Keratinocyte (primary cell): ENCODE measurements around the gene CTNNA3. TPM values are rescaled to one million over a fixed set of nuclear protein-coding genes. Genes with fewer than 3 reads are reported as not detected.

ENCODE experiments used
- DNase-seq: peaks from one replicate; pipeline ENCODE4 v3.0.0-alpha.2; 2011; ENCODE audit warnings: low read depth, missing footprints, low spot score
- FAIRE-seq: peaks from 2 replicates; lab custom pipeline; 2011; peaks lifted over from hg19 to GRCh38; lab: Jason Lieb, UNC
- H2AFZ ChIP-seq: 2 replicates; pipeline ENCODE4 v1.6.0; 2012; ENCODE audit warnings: low read length, control low read depth, inconsistent platforms; ENCODE audit not compliant: control insufficient read depth
- H3K27ac ChIP-seq: 2 replicates; pipeline ENCODE4 v1.5.1; 2011; ENCODE audit warnings: low read length; ENCODE audit not compliant: control insufficient read depth, insufficient read depth
- H3K27me3 ChIP-seq: 3 replicates; pipeline ENCODE4 v1.6.0; 2011; ENCODE audit warnings: low read length; ENCODE audit not compliant: control insufficient read depth, insufficient read depth; ENCODE audit errors: extremely low read depth
- H3K36me3 ChIP-seq, 2 experiments: 2 replicates in 1 of 2; 3 replicates in 1 of 2; pipeline ENCODE4 v1.5.1; 2011; ENCODE audit warnings: low read length in 2 of 2, mild to moderate bottlenecking in 1 of 2; ENCODE audit not compliant: control insufficient read depth in 2 of 2, insufficient read depth in 2 of 2; ENCODE audit errors: extremely low read depth in 1 of 2
- H3K4me1 ChIP-seq: 3 replicates; pipeline ENCODE4 v1.5.1; 2011; ENCODE audit warnings: low read length; ENCODE audit not compliant: control insufficient read depth, insufficient read depth; ENCODE audit errors: extremely low read depth
- H3K4me2 ChIP-seq: 3 replicates; pipeline ENCODE4 v1.6.0; 2011; ENCODE audit warnings: low read depth, low read length; ENCODE audit not compliant: control insufficient read depth, insufficient read depth; ENCODE audit errors: extremely low read depth
- H3K4me3 ChIP-seq, 3 experiments: fragments of 200-600 bp in 1 of 3; sonication (generic) in 1 of 3; 2 replicates in 2 of 3; 3 replicates in 1 of 3; pipeline ENCODE4 v1.5.1; 2011 to 2016; ENCODE audit warnings: low read length in 3 of 3, mild to moderate bottlenecking in 3 of 3, control low read depth in 2 of 3, inconsistent platforms in 1 of 3, low read depth in 1 of 3, mixed read lengths in 1 of 3, mixed run types in 1 of 3, moderate library complexity in 1 of 3; ENCODE audit not compliant: control insufficient read depth in 2 of 3, insufficient read depth in 2 of 3; ENCODE audit errors: extremely low read depth in 1 of 3
- H3K79me2 ChIP-seq: 2 replicates; pipeline ENCODE4 v1.6.0; 2012; ENCODE audit warnings: low read length; ENCODE audit not compliant: control insufficient read depth, insufficient read depth
- H3K9ac ChIP-seq: 3 replicates; pipeline ENCODE4 v1.6.0; 2011; ENCODE audit warnings: low read length; ENCODE audit not compliant: control insufficient read depth, insufficient read depth; ENCODE audit errors: extremely low read depth
- H3K9me1 ChIP-seq: 3 replicates; pipeline ENCODE4 v1.6.0; 2011; ENCODE audit warnings: low read length; ENCODE audit not compliant: control insufficient read depth, insufficient read depth; ENCODE audit errors: extremely low read depth
- H3K9me3 ChIP-seq: 2 replicates; pipeline ENCODE4 v1.5.1; 2012; ENCODE audit warnings: low read depth, low read length; ENCODE audit not compliant: control insufficient read depth
- H4K20me1 ChIP-seq: 3 replicates; pipeline ENCODE4 v1.6.0; 2011; ENCODE audit warnings: low read length; ENCODE audit not compliant: control insufficient read depth, insufficient read depth; ENCODE audit errors: extremely low read depth
- EZH2 ChIP-seq: IDR thresholded peaks from one replicate; pipeline ENCODE4 v1.6.1; 2012; ENCODE audit warnings: inconsistent platforms, mild to moderate bottlenecking, low read length, moderate library complexity
- dilution Hi-C: fragments of 300-500 bp; cut with MboI; formaldehyde crosslinking; loops from one replicate; pipeline ENCODE4 v1.7.0; 2020; ENCODE audit warnings: low sequenced_read_pairs; ENCODE audit not compliant: extremely low pct_ligation_motif_present
- polyA plus RNA-seq, 5 experiments: library from polyadenylated mRNA; depleted of rRNA in 3 of 5; stranded (reverse) in 3 of 5; stranded (forward) in 1 of 5; unstranded in 1 of 5; fragments of >200 nt; gene quantifications; 1 replicate in 1 of 5; 2 replicates in 3 of 5; 3 replicates in 1 of 5; pipeline versions ENCODE4 v1.2.1 to v1.2.3, GENCODE V29; 2011 to 2012; ENCODE audit warnings: missing spikeins in 2 of 5, low read depth in 1 of 5, low replicate concordance in 1 of 5
- TF ChIP-seq, protein P1 (sequence below), 3 experiments: IDR thresholded peaks in 1 of 3; conservative IDR thresholded peaks in 1 of 3; optimal IDR thresholded peaks in 1 of 3; 2 replicates in 2 of 3; 3 replicates in 1 of 3; pipeline versions ENCODE3 to v1.5.1; 2011; ENCODE audit warnings: low read length in 3 of 3, mild to moderate bottlenecking in 3 of 3, moderate library complexity in 2 of 3, control low read depth in 1 of 3, inconsistent platforms in 1 of 3; ENCODE audit not compliant: insufficient read depth in 2 of 3; ENCODE audit errors: extremely low read depth in 1 of 3

Gene CTNNA3
- polyA plus RNA-seq, 1 donor (not counting 4 experiments of a cell fraction or from before 2014, with no cell fraction given), result 0.01 TPM

DNA sequence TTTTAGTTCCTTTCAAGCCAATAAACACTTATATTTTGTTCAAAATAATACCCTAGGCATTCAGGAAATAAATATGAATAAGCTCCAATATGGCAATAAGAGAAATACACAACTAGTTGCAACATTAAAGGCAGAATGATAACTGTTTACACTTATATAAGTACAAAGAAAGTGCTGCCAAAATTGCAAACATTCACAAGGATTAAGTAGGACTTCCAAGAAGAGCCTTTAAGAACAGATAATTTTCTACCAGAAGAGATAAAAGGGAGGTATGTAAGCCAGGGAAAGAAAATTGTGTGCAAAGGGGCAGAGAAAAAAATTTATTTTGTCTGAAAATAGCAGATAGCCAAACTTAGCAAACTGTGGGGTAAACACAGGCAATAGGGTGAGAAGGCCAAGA is 83.8 kb downstream of the CTNNA3 start:
- FAIRE-seq (no peak), DNase-seq (no peak)
- no peaks in the 10 kb centered on the region for H3K9me3 ChIP-seq
- H3K9ac ChIP-seq, result no peak overlapping the region
- H3K27me3 ChIP-seq, result no peaks in the 10 kb centered on the region
- no peak overlapping the region for H2AFZ ChIP-seq
- H3K27ac ChIP-seq, result no peak overlapping the region
- no peaks in the 10 kb centered on the region for H3K4me1 ChIP-seq
- H4K20me1 ChIP-seq, result no peaks in the 10 kb centered on the region
- no peaks in the 10 kb centered on the region for H3K36me3 ChIP-seq
- dilution Hi-C loops, result no loop called here
- no peak for TF ChIP-seq EZH2
- TF ChIP-seq, protein P1, sequence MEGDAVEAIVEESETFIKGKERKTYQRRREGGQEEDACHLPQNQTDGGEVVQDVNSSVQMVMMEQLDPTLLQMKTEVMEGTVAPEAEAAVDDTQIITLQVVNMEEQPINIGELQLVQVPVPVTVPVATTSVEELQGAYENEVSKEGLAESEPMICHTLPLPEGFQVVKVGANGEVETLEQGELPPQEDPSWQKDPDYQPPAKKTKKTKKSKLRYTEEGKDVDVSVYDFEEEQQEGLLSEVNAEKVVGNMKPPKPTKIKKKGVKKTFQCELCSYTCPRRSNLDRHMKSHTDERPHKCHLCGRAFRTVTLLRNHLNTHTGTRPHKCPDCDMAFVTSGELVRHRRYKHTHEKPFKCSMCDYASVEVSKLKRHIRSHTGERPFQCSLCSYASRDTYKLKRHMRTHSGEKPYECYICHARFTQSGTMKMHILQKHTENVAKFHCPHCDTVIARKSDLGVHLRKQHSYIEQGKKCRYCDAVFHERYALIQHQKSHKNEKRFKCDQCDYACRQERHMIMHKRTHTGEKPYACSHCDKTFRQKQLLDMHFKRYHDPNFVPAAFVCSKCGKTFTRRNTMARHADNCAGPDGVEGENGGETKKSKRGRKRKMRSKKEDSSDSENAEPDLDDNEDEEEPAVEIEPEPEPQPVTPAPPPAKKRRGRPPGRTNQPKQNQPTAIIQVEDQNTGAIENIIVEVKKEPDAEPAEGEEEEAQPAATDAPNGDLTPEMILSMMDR (optimal IDR thresholded peaks at IDR 0.05 in 1 of 3, IDR thresholded peaks at IDR 0.05 in 1 of 3, conservative IDR thresholded peaks at IDR 0.05 in 1 of 3; ENCODE audit: extremely low read depth in 1 of 3, insufficient read depth in 2 of 3, low read length in 3 of 3), result no peak
- H3K9me1 ChIP-seq, result no peaks in the 10 kb centered on the region
- no peak overlapping the region for H3K4me3 ChIP-seq
- H3K79me2 ChIP-seq, result no peaks in the 10 kb centered on the region
- no peak overlapping the region for H3K4me2 ChIP-seq

DNA sequence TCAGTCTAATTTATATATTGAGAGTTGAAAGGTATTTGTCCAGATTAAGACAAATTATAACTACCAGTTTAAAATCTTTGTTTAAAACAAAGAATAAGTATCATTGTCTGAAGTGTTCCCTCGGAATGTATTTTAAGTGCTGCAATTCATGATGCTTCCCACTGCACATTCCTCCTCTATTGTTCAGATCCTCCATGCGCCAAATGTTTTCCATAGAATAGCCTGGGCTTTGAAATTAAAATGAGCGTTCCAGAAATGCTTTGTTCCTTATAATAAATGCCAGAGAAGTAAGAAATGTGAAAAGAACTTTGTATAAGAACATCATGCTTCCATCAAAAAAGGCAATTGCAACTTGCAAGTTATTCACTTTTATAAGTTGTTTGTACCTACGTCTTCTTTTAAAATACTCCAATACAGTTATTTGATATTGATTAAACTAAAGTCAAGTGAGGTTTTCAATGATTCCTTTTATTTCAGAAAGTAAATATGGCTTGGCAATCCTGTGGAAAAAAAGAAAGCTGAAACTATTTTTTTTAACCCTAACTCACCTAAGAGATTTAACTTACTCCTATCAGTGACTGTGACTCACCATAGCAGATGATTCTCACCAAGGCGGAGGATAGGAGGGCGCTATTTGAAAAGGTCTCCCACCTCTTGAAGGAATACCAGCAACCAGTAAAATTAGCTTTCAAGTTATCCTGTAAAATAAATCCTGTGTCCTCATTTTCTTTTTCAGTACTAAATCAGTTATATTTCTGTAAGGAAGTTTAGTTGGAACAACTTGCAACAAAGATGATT is 85.8 kb downstream of the CTNNA3 start:
- H3K36me3 ChIP-seq, result no peaks in the 10 kb centered on the region
- no peak overlapping the region for H3K4me2 ChIP-seq
- no peaks in the 10 kb centered on the region for H3K79me2 ChIP-seq
- no peak overlapping the region for H3K9ac ChIP-seq
- H3K9me3 ChIP-seq, result no peaks in the 10 kb centered on the region
- H3K27me3 ChIP-seq, result no peaks in the 10 kb centered on the region
- no peak overlapping the region for H3K27ac ChIP-seq
- H2AFZ ChIP-seq, result no peak overlapping the region
- dilution Hi-C loops, result no loop called here
- H3K4me3 ChIP-seq, result no peak overlapping the region
- H3K4me1 ChIP-seq, result no peaks in the 10 kb centered on the region
- H4K20me1 ChIP-seq, result no peaks in the 10 kb centered on the region
- no peak for TF ChIP-seq EZH2
- TF ChIP-seq, protein P1 (optimal IDR thresholded peaks at IDR 0.05 in 1 of 3, IDR thresholded peaks at IDR 0.05 in 1 of 3, conservative IDR thresholded peaks at IDR 0.05 in 1 of 3; ENCODE audit: extremely low read depth in 1 of 3, insufficient read depth in 2 of 3, low read length in 3 of 3), result no peak
- no peaks in the 10 kb centered on the region for H3K9me1 ChIP-seq
- no peak for DNase-seq
- FAIRE-seq, result no peak
